HepG2 (cell line): ENCODE data around the gene CARD9. TPM values are rescaled to one million over a fixed set of nuclear protein-coding genes. Genes with fewer than 3 reads are reported as not detected.
A peak's percentile ranks its signal among the peaks of the same experiment; 100 is the strongest.

Source experiments
- CHD4 ChIP-seq: fragments of 200-600 bp; sonication (generic); IDR thresholded peaks from 2 replicates; pipeline ENCODE4 v1.7.0; 2017; ENCODE audit warnings: mild to moderate bottlenecking, low read length, borderline replicate concordance
- EHMT2 ChIP-seq: fragments of 200-600 bp; sonication (generic); IDR thresholded peaks from 2 replicates; pipeline ENCODE4 v1.7.0; 2017; ENCODE audit warnings: antibody characterized with exemption, low read depth, low read length, borderline replicate concordance
- GABPB1 ChIP-seq: IDR thresholded peaks from 2 replicates; pipeline ENCODE4 v1.6.1; 2016; ENCODE audit warnings: mild to moderate bottlenecking, missing genetic modification reagents, moderate library complexity, missing compliant biosample characterization
- HNRNPLL ChIP-seq: fragments of 200-400 bp; formaldehyde crosslinking; IDR thresholded peaks from 2 replicates; pipeline ENCODE4 v1.6.1; 2017; ENCODE audit warnings: mild to moderate bottlenecking, low read depth, low read length; ENCODE audit not compliant: poor library complexity, severe bottlenecking
- LCORL ChIP-seq, 2 experiments: fragments of 450-650 bp in 1 of 2; sonication (generic) in 1 of 2; formaldehyde crosslinking in 1 of 2; IDR thresholded peaks; 2 replicates each; pipeline versions ENCODE4 v1.5.0 to v1.6.1; 2017 to 2020; ENCODE audit warnings: antibody characterized with exemption in 1 of 2, missing genetic modification reagents in 1 of 2
- MEIS1 ChIP-seq: sonication (generic); formaldehyde crosslinking; IDR thresholded peaks from 2 replicates; pipeline ENCODE4 v1.9.0; 2021; ENCODE audit warnings: mild to moderate bottlenecking, missing genetic modification reagents, moderate library complexity, borderline replicate concordance
- MYC ChIP-seq: sonication (generic); formaldehyde crosslinking; IDR thresholded peaks from 2 replicates; pipeline ENCODE4 v1.9.0; 2021; ENCODE audit warnings: missing genetic modification reagents, borderline replicate concordance
- SIN3B ChIP-seq: fragments of 150-350 bp; IDR thresholded peaks from 2 replicates; pipeline ENCODE4 v1.6.1; 2014; ENCODE audit warnings: low read length
- SMAD3 ChIP-seq: sonication (generic); formaldehyde crosslinking; IDR thresholded peaks from 2 replicates; pipeline ENCODE4 v1.4.0; 2020; ENCODE audit warnings: missing genetic modification reagents
- SP4 ChIP-seq: sonication (generic); formaldehyde crosslinking; IDR thresholded peaks from 2 replicates; pipeline ENCODE4 v1.8.1; 2023; ENCODE audit warnings: mild to moderate bottlenecking, missing genetic modification reagents
- ZFAT ChIP-seq: sonication (generic); formaldehyde crosslinking; conservative IDR thresholded peaks from 2 replicates; pipeline ENCODE4 v1.8.1; 2023; ENCODE audit warnings: missing genetic modification reagents, inconsistent platforms
- ZFP41 ChIP-seq: sonication (generic); formaldehyde crosslinking; IDR thresholded peaks from 2 replicates; pipeline ENCODE4 v1.4.0; 2020; ENCODE audit warnings: mild to moderate bottlenecking, missing genetic modification reagents, borderline replicate concordance
- ZNF33B ChIP-seq: sonication (generic); formaldehyde crosslinking; IDR thresholded peaks from 2 replicates; pipeline ENCODE4 v1.5.1; 2020; ENCODE audit warnings: mild to moderate bottlenecking, missing genetic modification reagents
- ZNF382 ChIP-seq: sonication (generic); formaldehyde crosslinking; IDR thresholded peaks from 2 replicates; pipeline ENCODE4 v1.5.0; 2020; ENCODE audit warnings: missing genetic modification reagents, mild to moderate bottlenecking, borderline replicate concordance
- ZNF772 ChIP-seq: sonication (generic); formaldehyde crosslinking; IDR thresholded peaks from 2 replicates; pipeline ENCODE4 v1.5.0; 2020; ENCODE audit warnings: mild to moderate bottlenecking, missing genetic modification reagents
- ZNF879 ChIP-seq: sonication (generic); formaldehyde crosslinking; IDR thresholded peaks from 2 replicates; pipeline ENCODE4 v1.8.1; 2023; ENCODE audit warnings: missing genetic modification reagents
- ZNF883 ChIP-seq: sonication (generic); formaldehyde crosslinking; IDR thresholded peaks from 2 replicates; pipeline ENCODE4 v1.5.1; 2020; ENCODE audit warnings: mild to moderate bottlenecking, missing genetic modification reagents; ENCODE audit errors: not compliant biosample characterization
- ZSCAN12 ChIP-seq: sonication (generic); formaldehyde crosslinking; IDR thresholded peaks from 2 replicates; pipeline ENCODE4 v1.9.0; 2021; ENCODE audit warnings: mild to moderate bottlenecking, missing genetic modification reagents
- polyA plus RNA-seq, 8 experiments: library from polyadenylated mRNA; depleted of rRNA in 3 of 8; stranded (reverse) in 7 of 8; unstranded in 1 of 8; fragments of >200 nt; fragmentation: Illumina TruSeq in 4 of 8; extraction: Trizol in 4 of 8; gene quantifications; 2 replicates each; pipeline versions ENCODE4 v1.2.1 to v1.2.3, GENCODE V29; 2011 to 2016; ENCODE audit warnings: low read depth in 4 of 8, missing spikeins in 1 of 8, mixed read lengths in 1 of 8; ENCODE audit not compliant: insufficient read depth in 1 of 8
- total RNA-seq, 5 experiments: library from RNA; depleted of rRNA; stranded (reverse); fragments of >200 nt; fragmentation: Illumina TruSeq; extraction: Trizol; gene quantifications; 2 replicates each; pipeline ENCODE4 v1.2.3, GENCODE V29; 2016; ENCODE audit warnings: low read depth in 1 of 5
- TF ChIP-seq, protein P1 (sequence below): IDR thresholded peaks from 2 replicates; pipeline ENCODE4 v1.6.1; 2016; ENCODE audit warnings: mild to moderate bottlenecking
- TF ChIP-seq, protein P2 (sequence below): sonication (generic); formaldehyde crosslinking; IDR thresholded peaks from 2 replicates; pipeline ENCODE4 v1.9.0; 2022; ENCODE audit warnings: low read depth, missing genetic modification reagents
- TF ChIP-seq, protein P3 (sequence below): sonication (generic); formaldehyde crosslinking; IDR thresholded peaks from 2 replicates; pipeline ENCODE4 v1.5.0; 2020; ENCODE audit warnings: mild to moderate bottlenecking, missing genetic modification reagents
- TF ChIP-seq, protein P4 (sequence below): sonication (generic); formaldehyde crosslinking; IDR thresholded peaks from 2 replicates; pipeline ENCODE4 v1.5.0; 2020; ENCODE audit warnings: missing genetic modification reagents

The CARD9 gene
- total and polyA plus RNA-seq, 2 of the 13 experiments (the other 11 are each of a cell fraction or from before 2014, with no cell fraction given) = 3.3 to 7.4 TPM

DNA sequence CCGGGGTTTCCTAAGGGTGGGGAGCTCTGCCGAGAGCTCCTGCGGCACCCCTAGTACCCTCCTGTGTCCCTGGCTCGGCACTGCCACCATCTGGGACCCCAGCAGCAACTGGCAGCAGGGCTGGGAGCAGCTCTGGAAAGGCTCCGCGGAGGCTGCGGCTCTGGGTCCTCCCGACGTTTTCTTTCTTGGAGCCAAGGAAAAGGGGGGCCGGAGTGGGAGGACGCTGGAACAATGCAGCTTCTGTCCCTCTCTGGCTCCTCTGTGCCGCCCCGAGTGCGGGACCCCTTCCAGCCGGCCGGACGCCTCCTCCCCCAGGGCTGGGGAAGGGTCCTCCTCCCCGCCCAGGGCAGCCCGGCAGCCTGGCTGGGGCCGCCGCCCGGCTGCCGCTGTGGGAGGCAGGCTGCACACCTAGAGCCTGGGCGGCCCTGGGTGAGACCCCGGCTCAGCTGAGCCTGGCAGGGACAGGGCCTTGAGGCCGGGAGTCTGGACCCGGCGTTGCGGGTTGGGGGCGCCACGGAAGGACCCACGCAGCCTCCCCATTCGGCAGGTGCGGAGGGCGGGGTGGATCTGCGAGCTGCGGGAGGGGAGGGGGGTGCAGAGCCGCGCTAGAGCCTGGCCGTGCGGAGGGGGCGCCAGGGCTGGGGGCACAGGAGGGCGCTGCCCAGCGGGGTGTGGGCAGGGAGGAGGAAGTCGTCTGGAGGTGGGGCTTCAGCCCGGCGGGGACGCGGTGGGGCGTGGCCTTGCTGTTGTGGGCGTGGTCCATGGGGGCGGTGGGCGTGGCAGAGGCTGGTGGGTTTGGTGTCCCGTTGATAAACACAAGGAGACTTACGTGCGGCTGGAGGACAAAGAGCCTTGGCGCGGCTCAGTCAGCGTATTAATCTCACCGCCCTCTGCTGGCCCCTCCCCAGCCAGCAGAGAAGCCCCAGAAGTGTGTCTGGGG is 31.0 kb downstream of the CARD9 start (continued):
- TF ChIP-seq ZNF879 (CRISPR knock-in tag) (no peak), ZNF883 (CRISPR knock-in tag) (no peak), ZFAT (CRISPR knock-in tag) (no peak), EHMT2 (no peak), ZNF382 (CRISPR knock-in tag) (no peak), HNRNPLL (peak; percentile 17), ZSCAN12 (no peak), SP4 (CRISPR knock-in tag) (peak; percentile 57; the same call in 1 of the 2 replicates), SMAD3 (CRISPR knock-in tag) (no peak), ZNF772 (CRISPR knock-in tag) (no peak), MEIS1 (CRISPR knock-in tag) (no peak), ZNF33B (CRISPR knock-in tag) (no peak), LCORL (IDR thresholded peaks at IDR 0.05) (no peak), LCORL (CRISPR knock-in tag; IDR thresholded peaks at IDR 0.05) (0 out of 2 replicates have a peak, but pooled peaks have one; percentile 20), SIN3B (no peak), MYC (CRISPR knock-in tag) (no peak), GABPB1 (peak; percentile 43; the same call in 1 of the 2 replicates), CHD4 (no peak), ZFP41 (CRISPR knock-in tag) (no peak)
- TF ChIP-seq, protein P1, sequence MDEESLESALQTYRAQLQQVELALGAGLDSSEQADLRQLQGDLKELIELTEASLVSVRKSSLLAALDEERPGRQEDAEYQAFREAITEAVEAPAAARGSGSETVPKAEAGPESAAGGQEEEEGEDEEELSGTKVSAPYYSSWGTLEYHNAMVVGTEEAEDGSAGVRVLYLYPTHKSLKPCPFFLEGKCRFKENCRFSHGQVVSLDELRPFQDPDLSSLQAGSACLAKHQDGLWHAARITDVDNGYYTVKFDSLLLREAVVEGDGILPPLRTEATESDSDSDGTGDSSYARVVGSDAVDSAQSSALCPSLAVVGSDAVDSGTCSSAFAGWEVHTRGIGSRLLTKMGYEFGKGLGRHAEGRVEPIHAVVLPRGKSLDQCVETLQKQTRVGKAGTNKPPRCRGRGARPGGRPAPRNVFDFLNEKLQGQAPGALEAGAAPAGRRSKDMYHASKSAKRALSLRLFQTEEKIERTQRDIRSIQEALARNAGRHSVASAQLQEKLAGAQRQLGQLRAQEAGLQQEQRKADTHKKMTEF (CRISPR knock-in tag) = no peak
- TF ChIP-seq, protein P2, sequence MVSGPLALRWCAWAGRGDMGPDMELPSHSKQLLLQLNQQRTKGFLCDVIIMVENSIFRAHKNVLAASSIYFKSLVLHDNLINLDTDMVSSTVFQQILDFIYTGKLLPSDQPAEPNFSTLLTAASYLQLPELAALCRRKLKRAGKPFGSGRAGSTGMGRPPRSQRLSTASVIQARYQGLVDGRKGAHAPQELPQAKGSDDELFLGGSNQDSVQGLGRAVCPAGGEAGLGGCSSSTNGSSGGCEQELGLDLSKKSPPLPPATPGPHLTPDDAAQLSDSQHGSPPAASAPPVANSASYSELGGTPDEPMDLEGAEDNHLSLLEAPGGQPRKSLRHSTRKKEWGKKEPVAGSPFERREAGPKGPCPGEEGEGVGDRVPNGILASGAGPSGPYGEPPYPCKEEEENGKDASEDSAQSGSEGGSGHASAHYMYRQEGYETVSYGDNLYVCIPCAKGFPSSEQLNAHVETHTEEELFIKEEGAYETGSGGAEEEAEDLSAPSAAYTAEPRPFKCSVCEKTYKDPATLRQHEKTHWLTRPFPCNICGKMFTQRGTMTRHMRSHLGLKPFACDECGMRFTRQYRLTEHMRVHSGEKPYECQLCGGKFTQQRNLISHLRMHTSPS = no peak
- TF ChIP-seq, protein P3, sequence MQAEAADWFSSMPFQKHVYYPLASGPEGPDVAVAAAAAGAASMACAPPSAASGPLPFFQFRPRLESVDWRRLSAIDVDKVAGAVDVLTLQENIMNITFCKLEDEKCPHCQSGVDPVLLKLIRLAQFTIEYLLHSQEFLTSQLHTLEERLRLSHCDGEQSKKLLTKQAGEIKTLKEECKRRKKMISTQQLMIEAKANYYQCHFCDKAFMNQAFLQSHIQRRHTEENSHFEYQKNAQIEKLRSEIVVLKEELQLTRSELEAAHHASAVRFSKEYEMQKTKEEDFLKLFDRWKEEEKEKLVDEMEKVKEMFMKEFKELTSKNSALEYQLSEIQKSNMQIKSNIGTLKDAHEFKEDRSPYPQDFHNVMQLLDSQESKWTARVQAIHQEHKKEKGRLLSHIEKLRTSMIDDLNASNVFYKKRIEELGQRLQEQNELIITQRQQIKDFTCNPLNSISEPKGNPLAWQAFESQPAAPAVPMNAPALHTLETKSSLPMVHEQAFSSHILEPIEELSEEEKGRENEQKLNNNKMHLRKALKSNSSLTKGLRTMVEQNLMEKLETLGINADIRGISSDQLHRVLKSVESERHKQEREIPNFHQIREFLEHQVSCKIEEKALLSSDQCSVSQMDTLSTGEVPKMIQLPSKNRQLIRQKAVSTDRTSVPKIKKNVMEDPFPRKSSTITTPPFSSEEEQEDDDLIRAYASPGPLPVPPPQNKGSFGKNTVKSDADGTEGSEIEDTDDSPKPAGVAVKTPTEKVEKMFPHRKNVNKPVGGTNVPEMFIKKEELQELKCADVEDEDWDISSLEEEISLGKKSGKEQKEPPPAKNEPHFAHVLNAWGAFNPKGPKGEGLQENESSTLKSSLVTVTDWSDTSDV (CRISPR knock-in tag) = 0 out of 2 replicates have a peak, but pooled peaks have one; percentile 43
- TF ChIP-seq, protein P4, sequence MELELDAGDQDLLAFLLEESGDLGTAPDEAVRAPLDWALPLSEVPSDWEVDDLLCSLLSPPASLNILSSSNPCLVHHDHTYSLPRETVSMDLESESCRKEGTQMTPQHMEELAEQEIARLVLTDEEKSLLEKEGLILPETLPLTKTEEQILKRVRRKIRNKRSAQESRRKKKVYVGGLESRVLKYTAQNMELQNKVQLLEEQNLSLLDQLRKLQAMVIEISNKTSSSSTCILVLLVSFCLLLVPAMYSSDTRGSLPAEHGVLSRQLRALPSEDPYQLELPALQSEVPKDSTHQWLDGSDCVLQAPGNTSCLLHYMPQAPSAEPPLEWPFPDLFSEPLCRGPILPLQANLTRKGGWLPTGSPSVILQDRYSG (CRISPR knock-in tag) = no peak
